Left colon (tissue), 2 donors: ENCODE data around the gene ERC1. TPM values are rescaled to one million over a fixed set of nuclear protein-coding genes. Genes with fewer than 3 reads are reported as not detected.
"Not testable (repeated sequence)": the region's sequence is repeated elsewhere in the genome, so short reads cannot be mapped to it uniquely, and the experiment has no call there.

ENCODE experiments used
- ATAC-seq: fragments of 200-7000 bp; cut with Tn5 transposase; one replicate; pipeline ENCODE4 v1.9.1; 2020; ENCODE audit warnings: mild to moderate bottlenecking, moderate library complexity
- DNase-seq, 2 donors: peaks; one replicate each; pipeline ENCODE4 v3.0.0-alpha.2; 2020
- intact Hi-C, 2 donors: fragments of 100-400 bp; cut with DNase I in 1 of 2; cut with micrococcal nuclease in 1 of 2; formaldehyde crosslinking; loops; one replicate each; pipeline versions ENCODE4 v1.11.2 to v1.14.0; 2022; cut with DNase I, micrococcal nuclease
- total RNA-seq, 2 donors: library from RNA; stranded (reverse); fragmentation: NEBNext Ultra II Directional; extraction: Animal tissue kit (Norgen Biotek cat#: 25700); gene quantifications; one replicate each; pipeline ENCODE4 v1.2.1, GENCODE V29; 2021
- donor health status: DM: no; HTN: no; CAD: no.
- donor health status: DM: yes; HTN: yes; CAD: no.

The ERC1 gene
- total RNA-seq, 2 donors from 2014 or later: 43.1 to 46.0 TPM

- intact Hi-C loops: no loop called here
- no peak for DNase-seq
- no peak for ATAC-seq
Observed at GRCh38 chr12:1347294-1347693, 356.3 kb downstream of the ERC1 start.

DNA sequence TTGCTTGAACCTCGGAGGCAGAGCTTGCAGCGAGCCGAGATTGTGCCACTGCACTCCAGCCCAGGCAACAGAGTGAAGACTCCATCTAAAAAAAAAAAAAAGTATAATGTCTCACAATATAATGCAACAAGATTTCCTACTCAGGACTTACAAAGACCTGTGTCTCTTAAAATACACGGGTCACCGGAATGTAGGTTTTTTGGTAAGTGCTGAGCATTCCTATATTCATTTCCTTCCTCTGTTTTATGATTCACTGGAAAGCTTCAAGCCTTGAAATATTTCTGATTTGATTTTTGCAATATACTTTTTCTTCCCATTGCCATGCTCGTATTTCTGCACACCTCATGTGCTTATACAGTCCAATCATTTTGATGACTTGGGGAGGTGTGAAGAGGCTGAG, 357.6 kb downstream of the ERC1 start:
- no peak for DNase-seq
- intact Hi-C loops: no loop called here
- ATAC-seq: no peak

GRCh38 chr12:1350055-1350933, 359.3 kb downstream of the ERC1 start:
- DNase-seq: peak in 1 of 2 donors; percentile 60
- intact Hi-C loops: no loop called here
- peak; percentile 88 for ATAC-seq

DNA sequence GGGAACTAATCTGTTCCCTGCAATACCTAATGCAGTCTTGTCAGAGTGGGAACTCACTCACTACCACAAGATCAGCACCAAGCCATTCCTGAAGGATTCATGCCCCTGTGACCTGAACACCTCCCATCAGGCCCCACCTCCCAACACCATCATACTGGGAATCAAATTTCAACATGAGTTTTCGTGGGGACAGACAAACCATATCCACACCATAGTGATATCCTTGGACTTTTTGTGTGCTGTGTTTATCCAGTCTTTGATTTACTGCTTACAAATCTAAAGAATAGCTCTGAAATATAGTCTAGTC, 359.9 kb downstream of the ERC1 start:
- no peak for ATAC-seq
- DNase-seq: no peak

GRCh38 chr12:1351926-1352325, 360.9 kb downstream of the ERC1 start:
- DNase-seq (no peak), ATAC-seq (no peak)
- intact Hi-C loops: no loop called here

More for the DNA sequence above, 359.9 kb downstream of the ERC1 start:
- intact Hi-C loops: no loop called here

- intact Hi-C loops: no loop called here
- ATAC-seq (no peak), DNase-seq (no peak)
Observed at GRCh38 chr12:1353451-1353850, 362.4 kb downstream of the ERC1 start.

DNA sequence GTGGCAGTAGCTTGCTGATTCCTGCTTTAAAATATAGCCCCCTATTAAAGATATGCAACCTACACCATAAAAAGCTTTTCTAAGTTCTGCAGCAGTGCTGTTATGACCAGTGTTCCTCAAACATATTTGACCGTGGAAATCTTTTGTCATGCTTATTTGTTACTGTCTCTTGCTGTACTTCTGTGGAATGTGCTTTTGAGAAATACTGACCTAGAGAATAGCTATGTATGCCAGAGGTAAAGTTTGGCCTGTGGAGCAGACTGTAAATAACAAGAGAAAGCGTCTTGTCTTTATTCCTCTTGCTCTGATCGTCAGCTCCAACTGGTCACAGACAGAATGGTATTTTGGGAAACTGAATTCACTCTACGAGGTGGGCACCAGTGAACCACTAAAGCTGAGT, 364.4 kb downstream of the ERC1 start:
- DNase-seq (no peak), ATAC-seq (no peak)
- intact Hi-C loops: no loop called here

DNA sequence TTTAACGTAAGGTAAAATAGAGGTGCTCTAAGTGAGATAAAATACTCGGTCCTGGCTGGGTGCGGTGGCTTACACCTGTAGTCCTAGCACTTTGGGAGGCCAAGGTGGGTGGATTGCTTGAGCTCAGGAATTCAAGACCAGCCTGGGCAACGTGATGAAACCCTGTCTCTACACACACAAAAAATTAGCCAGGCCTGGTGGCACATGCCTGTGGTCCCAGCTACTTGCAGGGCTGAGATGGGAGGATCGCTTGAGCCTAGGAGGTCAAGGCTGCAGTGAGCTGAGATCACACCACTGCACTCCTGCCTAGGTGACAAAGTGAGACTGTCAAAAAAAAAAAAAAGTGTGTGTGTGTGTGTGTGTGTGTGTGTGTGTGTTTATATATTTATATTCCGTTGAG, 364.8 kb downstream of the ERC1 start:
- DNase-seq, intact Hi-C loops, ATAC-seq: not testable (repeated sequence)

DNA sequence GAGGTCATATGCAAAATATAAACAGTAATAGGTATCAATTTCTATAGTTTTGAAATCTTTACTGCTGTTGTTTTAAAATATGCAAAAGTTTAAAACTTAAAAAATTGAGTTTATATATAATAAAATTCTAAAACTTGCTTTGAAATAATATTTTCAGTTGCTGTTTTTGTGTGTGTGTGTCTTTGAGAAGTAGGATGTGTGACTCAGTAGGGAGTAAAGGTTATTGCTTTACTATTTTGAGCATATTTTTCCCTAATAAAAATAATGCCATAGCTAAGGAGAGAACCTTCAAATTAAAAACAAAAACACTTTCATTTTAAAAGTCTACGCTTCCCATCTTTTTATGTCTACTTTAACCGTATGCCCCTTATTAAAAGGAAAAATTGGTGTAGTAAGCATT, 365.3 kb downstream of the ERC1 start:
- ATAC-seq (no peak), DNase-seq (no peak)
- intact Hi-C loops: no loop called here

GRCh38 chr12:1357171-1357570, 366.1 kb downstream of the ERC1 start:
- intact Hi-C loops: no loop called here
- DNase-seq (no peak), ATAC-seq (no peak)

DNA sequence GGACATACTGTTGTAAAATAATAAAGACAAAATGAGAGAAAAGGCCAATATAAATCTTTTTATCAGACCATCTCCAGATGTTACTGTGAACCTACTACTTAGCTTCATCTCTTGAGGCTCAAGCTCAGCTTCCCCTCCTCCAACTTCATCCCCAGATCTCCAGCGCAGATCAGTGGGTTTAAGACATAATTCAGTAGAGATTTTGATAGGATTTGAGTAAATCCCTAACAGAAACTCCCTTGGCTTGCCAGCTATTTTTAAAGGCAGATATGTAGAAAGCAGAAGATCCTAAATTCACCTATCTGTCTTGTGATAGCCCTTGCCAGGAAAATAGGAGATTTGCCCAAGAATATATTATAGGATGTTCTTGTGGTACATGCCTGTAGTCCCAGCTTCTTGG, 366.7 kb downstream of the ERC1 start:
- ATAC-seq (no peak), DNase-seq (no peak)
- intact Hi-C loops: no loop called here

GRCh38 chr12:1360441-1361210, 369.6 kb downstream of the ERC1 start:
- DNase-seq: no peak
- no peak for ATAC-seq
- intact Hi-C loops: no loop called here

DNA sequence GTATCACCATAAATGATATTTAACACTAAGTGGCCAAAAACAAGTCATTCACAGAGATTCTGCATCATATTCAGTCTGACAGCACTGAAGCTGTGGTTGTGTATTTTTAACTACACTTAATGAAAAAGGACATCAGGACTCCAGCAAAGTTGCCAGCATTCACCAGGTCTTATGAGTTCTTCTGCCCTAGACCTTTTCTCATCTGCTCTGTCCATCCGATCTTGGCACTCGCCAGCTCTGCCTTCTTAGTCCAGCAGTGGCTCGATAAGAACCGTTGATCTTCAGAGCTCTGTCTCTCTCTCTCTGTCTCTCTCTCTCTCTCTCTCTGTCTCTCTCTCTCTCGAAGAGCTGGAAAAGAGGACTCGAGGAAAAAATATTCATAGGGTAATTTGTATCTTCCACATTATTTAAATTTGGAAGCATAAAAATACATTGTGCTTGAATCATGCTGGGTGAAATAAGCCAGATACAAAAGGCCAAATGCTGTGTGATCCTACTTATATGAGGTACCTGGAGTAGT, 371.2 kb downstream of the ERC1 start:
- ATAC-seq (no peak), DNase-seq (no peak)
- intact Hi-C loops: no loop called here

GRCh38 chr12:1365703-1366102, 374.7 kb downstream of the ERC1 start:
- no peak for ATAC-seq
- no peak for DNase-seq
- intact Hi-C loops: no loop called here

DNA sequence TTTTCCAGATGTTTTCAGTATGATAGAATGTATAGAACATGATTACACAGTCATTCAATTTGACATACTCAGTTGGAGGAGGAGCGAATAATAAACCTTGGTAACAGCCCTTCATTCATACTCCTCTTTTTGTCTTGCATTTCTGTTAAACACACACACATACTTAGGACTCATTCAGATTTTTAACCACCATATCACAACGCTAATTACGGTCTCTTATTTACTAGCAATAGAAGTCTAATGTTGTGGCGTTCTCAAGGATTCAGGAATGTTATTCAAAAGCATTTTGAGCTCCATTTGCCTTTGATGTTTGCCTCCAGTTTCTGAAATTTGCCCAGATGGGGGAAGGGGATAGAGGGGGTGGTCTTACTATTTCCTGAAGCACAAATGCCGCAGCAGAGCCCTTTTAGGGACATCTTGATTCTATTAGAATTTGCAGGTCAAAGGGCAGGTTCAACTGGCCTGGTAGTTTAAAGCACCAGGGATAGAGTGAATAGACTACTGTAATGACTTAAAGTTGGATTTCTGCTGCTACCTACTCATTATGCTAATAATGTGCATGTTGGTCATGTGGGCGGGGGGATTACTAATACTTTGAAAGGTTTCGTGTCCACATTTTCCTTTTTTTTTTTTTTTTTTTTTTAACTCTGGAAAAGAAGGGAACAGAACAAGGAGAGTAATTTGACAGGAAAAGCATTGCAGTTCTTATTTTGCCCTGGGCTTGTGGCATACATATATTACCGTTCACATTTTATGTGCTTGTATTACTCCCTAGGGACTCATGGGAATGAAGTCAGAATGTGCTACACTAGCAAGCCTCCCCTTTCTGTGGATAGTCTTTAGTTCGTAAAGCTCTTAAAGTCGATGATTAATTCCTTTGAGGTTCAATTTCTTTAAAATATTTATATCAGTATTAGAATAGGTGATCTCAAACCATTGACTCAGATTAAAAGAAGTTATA, 376.6 kb downstream of the ERC1 start:
- intact Hi-C loops: no loop called here
- DNase-seq (no peak), ATAC-seq (no peak)

- DNase-seq (no peak), ATAC-seq (no peak)
- intact Hi-C loops: no loop called here
Observed at GRCh38 chr12:1369460-1369859, 378.4 kb downstream of the ERC1 start.

DNA sequence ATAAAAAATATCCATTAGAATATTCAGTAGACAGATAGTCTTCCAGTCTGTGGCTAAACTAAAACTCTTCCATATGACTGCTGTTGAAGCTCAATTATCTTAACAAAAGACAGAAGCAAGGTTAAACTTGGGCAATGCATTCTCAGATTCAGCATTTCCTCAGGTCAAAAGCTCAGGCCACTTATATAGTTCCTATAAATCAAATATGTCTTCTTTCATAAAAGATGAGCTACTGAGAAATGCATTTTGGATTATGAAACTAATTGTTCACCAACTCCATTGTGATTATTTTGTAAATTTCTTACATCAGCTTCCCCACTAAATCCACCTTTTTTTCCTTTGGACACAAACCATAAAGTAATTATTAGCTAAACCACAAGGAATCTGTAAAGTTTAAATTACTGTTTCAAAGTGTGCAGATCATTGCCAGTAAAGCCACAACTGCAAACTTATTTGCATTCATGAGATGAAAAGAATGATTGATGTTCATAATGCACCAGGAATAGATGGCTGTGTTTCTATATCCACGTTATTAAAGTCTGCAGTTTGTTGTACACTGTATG, 379.0 kb downstream of the ERC1 start:
- ATAC-seq: no peak
- intact Hi-C loops: no loop called here
- no peak for DNase-seq

GRCh38 chr12:1373901-1374735, 383.1 kb downstream of the ERC1 start:
- intact Hi-C loops: no loop called here
- no peak for DNase-seq
- no peak for ATAC-seq
